A549 treated with dexamethasone at 1 μM for 4 hours (cell line): Measurements from ENCODE around the gene ZNF66. TPM values are rescaled to one million over a fixed set of nuclear protein-coding genes. Genes with fewer than 3 reads are reported as not detected.

ENCODE experiments used
- total RNA-seq: library from RNA; stranded (reverse); fragments of 200-300 nt; extraction: Qiagen RNA extraction; gene quantifications from 5 replicates; pipeline ENCODE4 v1.2.3, GENCODE V29; 2022

Gene ZNF66
- total RNA-seq: not detected in 5 replicates

DNA sequence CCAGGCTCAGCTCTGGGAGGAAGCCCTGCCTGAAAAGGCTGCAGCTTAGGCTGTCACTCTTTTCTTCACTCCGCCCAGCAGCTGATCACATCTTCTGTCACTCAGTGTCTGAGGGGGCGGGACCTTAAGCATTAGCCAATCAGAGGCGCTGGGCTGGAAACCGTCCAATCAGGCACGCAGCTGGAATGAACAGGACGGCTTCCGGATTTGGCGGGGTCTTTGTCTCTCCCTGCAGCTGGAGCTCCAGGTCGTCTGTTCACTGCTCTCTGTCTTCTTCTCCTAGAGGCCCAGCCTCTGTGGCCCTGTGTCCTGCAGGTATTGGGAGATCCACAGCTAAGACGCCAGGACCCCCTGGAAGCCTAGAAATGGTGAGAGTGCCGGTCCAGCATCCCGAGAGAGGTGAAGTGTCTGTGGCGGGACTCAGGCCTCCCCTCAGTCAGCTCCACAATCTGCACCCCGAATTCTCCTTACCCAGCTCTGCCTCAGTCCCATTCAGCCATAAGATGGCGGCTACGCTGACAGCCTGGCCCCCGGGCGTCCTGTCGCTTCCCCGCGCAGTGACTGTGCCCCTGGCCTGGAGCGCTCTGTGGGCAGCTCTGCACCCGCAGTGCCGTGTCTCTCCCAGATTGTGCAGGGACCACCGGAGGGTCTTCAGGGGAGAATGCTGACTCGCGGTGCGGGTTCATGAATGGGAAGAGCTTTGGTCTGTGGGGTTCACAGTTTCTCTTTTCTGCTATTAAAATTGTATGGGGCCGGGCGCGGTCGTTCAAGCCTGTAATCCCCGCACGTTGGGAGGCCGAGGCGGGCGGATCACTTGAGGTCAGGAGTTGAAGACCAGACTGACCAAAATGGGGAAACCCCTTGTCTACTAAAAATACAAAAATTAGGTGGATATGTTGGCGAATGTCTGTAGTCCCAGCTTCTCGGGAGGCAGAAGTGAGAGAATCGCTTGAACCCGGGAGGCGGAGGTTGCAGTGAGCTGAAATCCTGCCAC is at the start of gene ZNF66:
Gene ZNF66 (plus strand): TSS at position 222 of the 994 bp plus-strand sequence. CDS start 144 bp downstream, at position 366.

Other genes starting within 250 kb of the ZNF66 start
- 0.06 to 0.15 TPM (median 0.06 TPM) in 3 of 5 replicates, not detected in the others for gene ZNF737, start 210.5 kb upstream of the ZNF66 start, total RNA-seq
- gene ZNF626, start 114.7 kb upstream of the ZNF66 start, total RNA-seq: not detected in 5 replicates
- gene ZNF85, start 146.9 kb downstream of the ZNF66 start, total RNA-seq: 0.20 TPM in 1 of 5 replicates, not detected in the others
- gene ZNF430, start 244.4 kb downstream of the ZNF66 start, total RNA-seq: 1.5 to 3.0 TPM (median 1.9 TPM) in 5 replicates